Upper lobe of right lung (tissue), 1 donor: ENCODE measurements around the gene CHSY1. TPM values are rescaled to one million over a fixed set of nuclear protein-coding genes. Genes with fewer than 3 reads are reported as not detected.
A peak's percentile ranks its signal among the peaks of the same experiment; 100 is the strongest.
"Not testable (repeated sequence)": the region's sequence is repeated elsewhere in the genome, so short reads cannot be mapped to it uniquely, and the experiment has no call there.

Experiments
- ATAC-seq: fragments of 200-7000 bp; cut with Tn5 transposase; one replicate; pipeline ENCODE4 v1.9.1; 2020; ENCODE audit warnings: mild to moderate bottlenecking, moderate library complexity
- DNase-seq: peaks from one replicate; pipeline ENCODE4 v3.0.0-alpha.2; 2020
- H3K27ac ChIP-seq: fragments of 200-600 bp; one replicate; pipeline ENCODE4 v1.8.0; 2022
- H3K27me3 ChIP-seq: fragments of 200-600 bp; one replicate; pipeline ENCODE4 v1.8.0; 2022; ENCODE audit warnings: mild to moderate bottlenecking
- H3K36me3 ChIP-seq: fragments of 200-600 bp; one replicate; pipeline ENCODE4 v1.8.0; 2022
- H3K4me1 ChIP-seq: fragments of 200-600 bp; one replicate; pipeline ENCODE4 v1.8.0; 2022
- H3K4me3 ChIP-seq: fragments of 200-600 bp; one replicate; pipeline ENCODE4 v1.8.0; 2022; ENCODE audit warnings: mild to moderate bottlenecking
- H3K9me3 ChIP-seq: fragments of 200-600 bp; one replicate; pipeline ENCODE4 v1.8.0; 2022
- CTCF ChIP-seq: fragments of 200-600 bp; IDR thresholded peaks from one replicate; pipeline ENCODE4 v1.8.0; 2022; ENCODE audit warnings: antibody characterized with exemption
- intact Hi-C: fragments of 100-400 bp; cut with DNase I; formaldehyde crosslinking; loops from one replicate; pipeline ENCODE4 v1.11.0; 2022
- total RNA-seq: library from RNA; stranded (reverse); fragmentation: NEBNext Ultra II Directional; extraction: Animal tissue kit (Norgen Biotek cat#: 25700); gene quantifications from one replicate; pipeline ENCODE4 v1.2.1, GENCODE V29; 2021
- donor health status: DM: no; HTN: yes; CAD: no; lungs with severe emphysema.

Gene CHSY1
- total RNA-seq, 1 donor from 2014 or later: 40.6 TPM

GRCh38 chr15:101128221-101129015 is 123.4 kb downstream of the CHSY1 start:
- ATAC-seq (no peak), DNase-seq (no peak)
- Histone ChIP-seq H3K4me1 (peaks cover 22% of the 10 kb centered on the region), H3K36me3 (no peaks in the 10 kb centered on the region), H3K27me3 (no peaks in the 10 kb centered on the region), H3K27ac (peak overlapping the region; percentile 74), H3K4me3 (no peak overlapping the region), H3K9me3 (no peaks in the 10 kb centered on the region)
- intact Hi-C loops: no loop called here
- no peak for TF ChIP-seq CTCF

- H3K4me3 ChIP-seq: no peak overlapping the region
- no peak for TF ChIP-seq CTCF
- ATAC-seq: peak; percentile 40
- H3K9me3 ChIP-seq: no peaks in the 10 kb centered on the region
- H3K27ac ChIP-seq: peak overlapping the region; percentile 74
- no peaks in the 10 kb centered on the region for H3K36me3 ChIP-seq
- H3K27me3 ChIP-seq: no peaks in the 10 kb centered on the region
- peaks cover 24% of the 10 kb centered on the region for H3K4me1 ChIP-seq
- intact Hi-C loops: no loop called here
- no peak for DNase-seq
Measured at GRCh38 chr15:101127506-101128076, 124.3 kb downstream of the CHSY1 start.

GRCh38 chr15:101126618-101127505 is 125.0 kb downstream of the CHSY1 start:
- intact Hi-C loops: no loop called here
- no peak for TF ChIP-seq CTCF
- no peak for ATAC-seq
- H3K4me3 ChIP-seq: no peak overlapping the region
- peak overlapping the region; percentile 74 for H3K27ac ChIP-seq
- no peaks in the 10 kb centered on the region for H3K36me3 ChIP-seq
- no peaks in the 10 kb centered on the region for H3K9me3 ChIP-seq
- DNase-seq: no peak
- H3K4me1 ChIP-seq: peaks cover 31% of the 10 kb centered on the region
- no peaks in the 10 kb centered on the region for H3K27me3 ChIP-seq

DNA sequence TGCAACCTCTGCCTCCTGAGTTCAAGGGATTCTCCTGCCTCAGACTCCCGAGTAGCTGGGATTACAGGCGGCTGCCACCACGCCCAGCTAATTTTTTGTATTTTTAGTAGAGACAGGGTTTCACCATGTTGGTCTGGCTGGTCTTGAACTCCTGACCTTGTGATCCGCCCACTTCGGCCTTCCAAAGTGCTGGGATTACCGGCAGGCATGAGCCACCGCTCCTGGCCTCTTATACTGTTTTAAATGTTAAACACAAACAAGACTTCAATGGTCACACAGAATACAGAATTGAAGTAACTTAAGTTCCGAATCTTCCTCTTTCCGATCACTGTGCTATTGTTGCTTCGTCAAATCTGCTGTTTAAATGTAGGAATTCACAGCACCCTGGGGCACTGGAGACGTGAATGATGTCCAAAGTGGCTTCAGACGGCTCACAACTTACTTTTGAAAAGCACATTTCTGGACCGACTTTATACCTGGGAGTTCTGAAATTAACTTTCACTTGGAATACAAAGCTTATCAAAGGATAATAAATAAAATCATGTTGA is 125.9 kb downstream of the CHSY1 start:
- H3K4me3 ChIP-seq, H3K27ac ChIP-seq, H3K36me3 ChIP-seq, H3K27me3 ChIP-seq, DNase-seq, intact Hi-C loops, ATAC-seq, H3K9me3 ChIP-seq: not testable (repeated sequence)
- peaks cover 40% of the 10 kb centered on the region for H3K4me1 ChIP-seq

Other genes starting within 250 kb of the CHSY1 start
- 78.5 TPM for gene SELENOS, start 25.4 kb upstream of the CHSY1 start, total RNA-seq
- 40.7 TPM for gene SNRPA1, start 43.2 kb upstream of the CHSY1 start, total RNA-seq
- gene PCSK6, start 237.7 kb upstream of the CHSY1 start, total RNA-seq: 16.6 TPM